Measurements from ENCODE around the gene CFAP43. TPM values are rescaled to one million over a fixed set of nuclear protein-coding genes. Genes with fewer than 3 reads are reported as not detected.

Gene CFAP43
- total and polyA plus RNA-seq, 2 of the 8 experiments (the other 6 are each of a cell fraction or from before 2014, with no cell fraction given), result 0.11 to 0.27 TPM

- no peak for TF ChIP-seq CTCF (IDR thresholded peaks at IDR 0.05; ENCODE audit: control extremely low read depth in 1 of 3, insufficient read depth in 1 of 3, low read depth in 1 of 3, low read length in 3 of 3)
- no peak for TF ChIP-seq YY1 (IDR thresholded peaks at IDR 0.05; ENCODE audit: low read depth, low read length)
- no peak for TF ChIP-seq TEAD4 (IDR thresholded peaks at IDR 0.05; ENCODE audit: low read depth, low read length)
- TF ChIP-seq POLR2AphosphoS5 (IDR thresholded peaks at IDR 0.05; ENCODE audit: low read depth, low read length), result no peak
- no peak for TF ChIP-seq RFX5 (IDR thresholded peaks at IDR 0.05; ENCODE audit: borderline replicate concordance, low read depth, low read length)
- no peak for TF ChIP-seq GTF2F1 (IDR thresholded peaks at IDR 0.05; ENCODE audit: borderline replicate concordance, low read depth, low read length)
- TF ChIP-seq BRCA1 (IDR thresholded peaks at IDR 0.05; ENCODE audit: low read depth, low read length), result no peak
- TF ChIP-seq HDAC2 (IDR thresholded peaks at IDR 0.05; ENCODE audit: borderline replicate concordance in 1 of 2, low read depth in 2 of 2, low read length in 2 of 2), result no peak
Measured at GRCh38 chr10:104150139-104150538, 82.0 kb downstream of the CFAP43 start (continued).

Measured in H1 (cell line).